Right forelimb (tissue), 1 donor: ENCODE results near the gene NACC1.

Experiments used
- DNase-seq: peaks from one replicate; pipeline ENCODE4 v3.0.0-alpha.2; 2018

NACC1 gene

DNA sequence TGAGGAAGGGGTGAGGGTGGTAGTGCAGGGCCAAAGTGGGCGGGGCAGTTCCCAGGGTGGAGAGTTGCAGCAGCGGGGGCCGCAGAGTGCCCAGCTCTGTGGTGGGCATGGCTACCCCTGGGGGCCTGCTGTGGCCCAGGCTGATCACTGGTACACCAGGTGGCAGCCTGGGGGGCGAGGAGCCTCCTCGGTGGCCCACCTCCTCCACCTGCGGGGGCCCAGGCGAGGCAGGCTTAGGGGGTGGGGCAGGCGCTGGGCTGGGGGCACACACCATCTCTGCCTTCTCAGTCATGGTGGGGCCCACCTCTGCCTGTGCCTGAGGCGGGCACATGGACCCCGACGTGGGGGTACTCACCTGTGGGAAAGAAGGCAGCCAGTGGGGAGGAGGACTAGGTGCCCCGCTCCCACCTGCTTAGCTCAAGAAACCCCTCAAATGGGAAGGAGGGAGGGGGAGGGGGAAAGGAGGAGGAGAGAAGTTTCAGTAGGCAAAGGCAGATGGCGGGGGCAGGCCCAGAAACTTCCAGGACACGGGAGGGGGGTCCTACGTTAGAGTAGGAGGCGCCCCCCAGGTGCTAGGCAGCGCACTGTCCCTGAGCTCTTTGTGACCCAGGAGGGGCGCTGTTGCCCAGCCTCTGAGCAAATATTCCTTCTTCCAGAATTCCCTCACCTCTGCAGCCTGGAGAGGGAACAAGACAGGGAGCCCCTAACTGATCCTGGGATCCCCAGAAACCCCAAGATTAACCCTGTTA lies 17.0 kb upstream of the NACC1 start:
- DNase-seq, result no peak

DNA sequence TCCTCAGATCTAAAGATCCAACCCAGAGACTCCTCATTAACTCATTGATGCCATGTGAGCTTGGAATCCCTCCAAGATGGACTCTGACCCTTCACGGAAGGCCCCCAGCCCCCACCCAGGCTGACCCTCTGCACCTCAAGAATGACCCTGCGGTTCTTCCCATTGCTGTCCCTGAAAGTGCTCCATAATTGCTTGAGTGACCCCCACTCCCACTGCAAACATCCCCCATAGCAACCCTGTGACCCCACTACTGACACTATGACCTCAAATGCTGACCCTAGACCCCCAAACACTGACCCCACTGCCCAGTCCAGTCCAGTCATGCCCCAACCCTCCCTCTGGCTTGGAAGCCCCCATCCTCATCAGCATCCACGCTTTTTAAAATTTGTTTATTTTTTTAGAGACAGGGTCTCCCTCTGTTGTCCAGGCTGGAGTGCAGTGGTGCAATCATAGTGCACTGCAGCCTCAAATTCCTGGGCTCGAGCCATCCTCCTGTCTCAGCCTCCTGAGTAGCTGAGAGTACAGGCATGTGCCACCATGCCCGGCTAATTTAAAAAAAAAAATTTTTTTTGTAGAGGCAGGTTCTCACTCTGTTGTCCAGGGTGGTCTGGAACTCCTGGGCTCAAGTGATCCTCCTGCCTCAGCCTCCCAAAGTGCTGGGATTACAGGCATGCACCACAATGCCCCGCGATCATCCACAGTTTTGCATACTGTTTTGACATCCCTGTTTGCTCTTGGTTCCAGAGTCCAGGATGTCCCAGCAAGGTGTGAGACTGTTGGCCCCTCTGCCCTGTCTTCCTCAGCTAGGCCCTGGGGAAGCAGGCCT lies 16.3 kb upstream of the NACC1 start:
- DNase-seq, result no peak

DNA sequence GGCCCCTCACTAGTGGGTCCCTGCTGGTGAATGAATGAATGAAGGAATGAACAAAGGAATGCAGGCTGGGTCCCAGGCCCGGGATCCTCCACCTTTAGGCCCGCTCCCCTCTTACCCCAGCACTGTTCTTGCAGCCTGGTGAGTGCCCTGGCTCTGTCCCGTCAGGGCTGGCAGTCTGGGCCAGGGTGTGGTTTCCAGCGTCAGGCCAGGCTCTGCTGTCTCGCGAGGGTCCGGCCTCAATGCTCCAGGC lies 15.7 kb upstream of the NACC1 start:
- no peak for DNase-seq

DNA sequence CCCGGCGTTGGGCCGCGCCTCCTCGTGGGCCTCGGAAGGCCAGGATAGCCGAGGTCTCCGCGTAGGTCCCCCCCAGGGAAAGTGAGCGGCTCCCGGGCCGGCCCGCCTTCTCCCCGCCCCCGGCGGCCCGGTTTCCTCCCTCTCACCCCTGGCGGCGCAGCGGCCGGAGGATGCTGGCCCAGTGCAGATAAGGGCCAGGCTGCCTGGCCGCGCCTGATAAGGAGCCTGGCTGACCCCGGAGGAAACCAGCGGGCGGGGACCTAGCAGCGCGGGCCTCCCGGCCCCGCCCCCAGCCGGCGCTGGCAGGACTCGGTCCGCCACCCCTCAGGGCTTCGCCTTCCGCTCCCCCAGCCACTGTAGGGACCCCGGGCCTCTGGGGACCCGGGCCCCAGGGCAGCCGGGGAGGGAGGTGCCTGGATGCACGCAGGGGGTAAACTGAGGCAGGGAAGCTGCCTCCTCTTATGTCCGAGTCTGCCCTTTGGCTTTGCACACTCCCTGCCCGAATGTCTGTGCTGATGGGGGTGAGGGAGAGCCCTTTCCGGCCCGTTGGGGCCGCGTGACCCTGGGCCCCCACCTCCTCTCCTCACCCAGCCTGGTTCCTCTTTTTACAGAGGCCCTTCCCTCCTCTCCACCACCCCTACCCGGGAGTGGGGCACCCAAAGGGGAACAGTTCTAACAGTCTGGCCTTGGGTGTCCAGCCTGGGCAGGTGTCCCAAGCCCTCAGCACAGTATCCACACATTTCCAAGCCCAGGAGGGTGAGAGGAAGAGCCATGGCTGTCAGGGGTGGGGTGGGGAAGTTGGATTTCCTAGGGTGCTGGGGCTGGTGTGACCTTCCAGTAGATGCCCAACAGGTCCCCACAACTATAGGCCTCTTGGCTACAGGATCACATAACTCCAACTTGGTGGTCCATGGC lies 15.1 kb upstream of the NACC1 start, which contains the start of gene LYL1:
TSS of gene LYL1 (minus strand) at position 193 of the 915 bp plus-strand sequence. CDS start 1,687 bp downstream, outside the sequence.
- no peak for DNase-seq

DNA sequence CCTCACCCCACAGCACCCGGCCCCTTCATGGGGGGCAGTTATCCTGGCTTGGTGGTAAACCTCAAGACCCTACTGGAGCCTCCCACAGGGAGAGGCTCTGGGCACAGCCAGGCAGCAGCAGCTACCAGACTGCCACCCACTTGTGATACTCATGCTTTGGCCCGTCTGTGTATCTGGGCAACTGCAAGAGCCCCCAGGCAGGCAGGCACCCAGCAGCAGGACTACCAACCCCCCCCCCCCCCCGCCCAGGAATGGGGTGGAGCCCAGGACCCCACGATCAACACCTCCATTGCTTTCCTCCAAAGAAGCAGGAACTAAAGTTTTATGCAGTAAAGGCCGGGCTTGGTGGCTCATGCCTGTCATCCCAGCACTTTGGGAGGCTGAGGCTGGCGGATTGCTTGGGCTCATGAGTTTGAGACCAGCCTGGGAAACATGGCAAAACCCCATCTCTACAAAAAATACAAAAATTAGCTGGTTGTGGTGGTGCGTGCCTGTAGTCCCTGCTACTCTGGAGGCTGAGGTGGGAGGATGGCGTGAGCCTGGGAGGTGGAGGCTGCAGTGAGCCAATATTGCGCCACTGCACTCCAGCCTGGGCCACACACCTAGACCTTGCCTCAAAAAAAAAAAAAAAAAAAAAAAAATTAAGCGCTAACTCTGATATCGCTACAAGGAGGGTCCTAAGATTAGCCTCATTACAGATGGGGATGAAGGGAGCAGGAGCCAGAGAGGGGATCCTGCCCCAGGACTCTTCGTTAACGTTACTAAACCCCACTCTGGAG lies 14.3 kb upstream of the NACC1 start:
- DNase-seq, result no peak

DNA sequence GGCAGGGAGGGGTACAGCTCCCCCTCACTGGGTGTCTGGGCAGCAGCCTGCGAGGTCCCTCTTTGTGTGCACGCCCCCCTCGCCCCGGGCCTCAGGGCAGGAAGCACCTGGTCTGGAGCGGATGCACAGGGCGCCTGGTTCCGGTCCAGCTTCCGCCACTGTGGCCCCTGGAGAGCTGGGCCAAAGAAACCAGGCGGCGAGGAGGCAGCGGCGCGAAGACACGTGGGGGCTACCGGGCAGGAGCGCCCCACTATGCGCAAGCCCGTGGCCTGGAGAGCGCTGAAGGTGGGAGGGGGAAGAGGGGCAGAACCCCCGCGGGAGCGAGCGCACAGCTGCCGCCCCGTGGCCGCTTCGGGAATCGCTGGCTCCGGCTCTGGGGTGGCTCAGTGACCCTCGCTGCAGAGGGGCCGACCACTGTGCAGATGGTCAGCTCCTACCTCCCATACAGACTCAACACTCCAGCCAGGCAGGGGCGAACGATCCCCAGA lies 13.7 kb upstream of the NACC1 start:
- DNase-seq, result peak; percentile 73

DNA sequence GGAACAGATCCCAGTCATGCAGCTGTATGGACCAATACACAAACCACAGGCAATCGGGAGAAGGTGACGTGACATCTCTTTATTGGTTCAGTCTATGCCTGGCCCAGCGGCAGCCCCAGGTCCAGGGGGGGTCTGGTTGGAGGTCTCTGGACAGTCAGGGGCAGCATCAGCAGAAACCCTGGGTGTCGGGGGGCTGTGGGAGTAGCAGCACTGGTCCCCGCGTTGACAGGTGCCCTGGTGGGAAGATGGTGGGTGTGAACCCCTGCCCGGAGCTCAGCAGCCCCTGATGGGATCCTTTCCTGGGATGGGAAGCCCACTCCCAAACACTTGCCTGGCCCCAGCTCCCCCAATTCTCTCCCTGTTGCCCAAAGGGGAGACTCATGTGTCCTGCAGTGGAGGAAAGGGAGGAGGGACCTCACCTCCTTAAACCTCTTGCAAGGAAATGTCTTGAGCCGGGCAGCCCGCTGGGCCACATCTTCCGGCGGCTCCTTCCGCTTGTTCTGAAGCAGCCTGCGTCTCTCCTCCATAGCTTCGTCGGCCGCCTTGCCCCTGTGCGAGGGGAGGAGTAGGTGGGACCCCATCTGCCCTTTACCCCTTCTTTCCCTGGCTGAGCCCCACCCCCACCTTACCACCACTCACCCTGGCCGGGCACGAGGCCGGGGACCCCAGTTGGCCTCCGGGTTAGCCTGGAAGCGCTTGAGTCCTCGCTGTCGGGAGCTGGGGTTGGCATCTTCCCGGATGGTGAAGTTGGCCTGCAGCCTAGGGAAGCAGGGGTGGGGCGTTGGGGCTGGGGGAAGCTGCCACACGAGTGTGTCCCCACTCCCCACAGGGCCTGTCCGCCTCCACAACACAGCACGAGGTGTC lies 13.0 kb upstream of the NACC1 start:
- no peak for DNase-seq

DNA sequence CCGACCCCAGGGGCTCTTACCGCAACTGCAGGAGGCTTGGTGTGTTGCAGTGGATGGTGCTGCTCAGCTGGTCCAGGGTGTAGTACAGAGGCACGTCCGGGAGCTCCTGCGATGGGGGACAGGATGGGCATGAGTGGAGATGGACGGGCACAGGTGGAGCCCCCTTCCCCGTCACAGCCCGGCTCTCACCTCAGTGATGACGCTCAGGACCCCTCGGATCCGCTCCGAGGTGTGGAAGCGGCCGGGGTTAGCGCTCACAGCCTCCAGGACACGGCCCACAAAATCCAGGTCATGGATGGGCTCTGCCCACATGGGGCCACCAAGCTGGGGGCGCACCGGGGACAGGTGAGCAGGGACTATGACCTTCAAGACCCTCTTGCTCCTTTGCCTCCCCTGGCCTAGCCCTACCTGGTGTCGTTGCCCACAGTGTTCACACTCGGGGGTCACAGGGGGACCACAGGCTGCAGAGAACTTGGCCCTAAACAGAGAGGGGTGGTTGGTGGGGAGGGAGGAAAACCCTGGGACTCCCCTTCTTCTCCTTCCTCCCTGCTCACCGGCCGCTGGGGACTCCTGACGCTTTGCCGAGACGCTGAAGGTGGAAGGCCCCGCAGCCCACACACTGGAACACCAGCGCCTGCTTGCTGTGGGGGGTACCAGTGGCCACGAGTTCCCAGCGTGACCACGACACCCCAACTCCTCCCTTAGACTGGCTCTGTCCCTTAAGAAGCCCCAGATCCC lies 8.5 kb upstream of the NACC1 start:
- DNase-seq, result no peak

DNA sequence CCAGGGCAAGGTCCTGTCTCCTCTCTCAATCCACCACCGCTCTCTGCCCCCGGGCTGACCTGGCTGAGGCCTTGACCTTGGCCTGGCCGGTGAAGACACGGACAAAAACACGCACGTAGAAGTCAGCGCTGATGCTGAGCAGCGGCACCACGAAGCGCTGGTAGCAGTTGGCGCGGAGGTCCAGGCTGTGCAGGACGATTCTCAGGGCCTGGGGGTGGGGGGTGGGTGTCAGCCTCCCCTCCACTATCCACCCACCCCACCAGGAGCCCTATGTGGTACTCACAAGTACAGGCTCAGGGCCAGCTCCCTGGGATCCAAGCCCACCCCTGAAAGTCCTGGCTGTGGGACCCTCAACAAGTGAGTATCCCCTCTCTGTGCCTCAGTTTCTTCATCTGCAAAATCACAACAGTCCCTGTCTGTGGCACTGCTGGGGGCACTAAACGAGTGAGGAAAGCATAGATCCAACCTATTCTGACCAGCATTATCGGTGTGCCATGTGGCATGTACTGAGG lies 7.9 kb upstream of the NACC1 start:
- DNase-seq, result no peak

DNA sequence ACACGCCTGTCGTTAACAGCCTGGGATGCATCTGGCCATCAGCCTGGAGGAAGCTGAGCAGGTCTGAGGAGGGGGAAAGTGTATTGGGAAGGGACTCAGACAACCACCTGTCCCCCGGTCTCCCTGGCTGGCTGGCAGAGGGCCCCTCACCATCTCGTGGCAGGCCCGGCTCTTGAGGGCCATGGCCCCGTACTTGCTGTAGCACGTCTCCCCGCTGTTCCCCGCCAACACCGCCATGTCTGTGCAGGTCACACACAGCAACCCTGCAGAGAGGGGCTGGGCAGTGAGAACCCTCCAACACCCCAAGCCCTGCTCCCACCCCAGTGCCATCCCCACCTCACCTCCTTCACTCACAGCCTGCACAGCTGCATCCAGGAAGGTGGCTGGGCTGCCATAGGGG lies 5.5 kb upstream of the NACC1 start:
- DNase-seq, result no peak

DNA sequence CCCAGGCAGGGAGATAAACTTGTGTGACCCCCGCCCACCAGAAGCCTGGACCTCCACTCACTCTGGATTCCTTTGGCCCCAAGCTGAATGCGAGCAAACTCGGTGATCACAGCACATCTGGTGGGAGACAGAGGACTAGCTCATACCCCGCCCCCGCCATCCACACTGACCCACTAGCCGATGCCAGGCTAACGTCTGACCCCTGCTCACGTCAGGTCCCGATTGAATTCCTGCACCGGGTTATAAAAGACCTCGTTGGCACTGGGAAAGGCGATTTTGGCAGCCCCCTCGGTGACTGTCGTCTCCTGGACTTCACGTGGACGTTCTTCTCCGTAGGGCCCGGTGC lies 2.2 kb upstream of the NACC1 start:
- DNase-seq, result no peak

DNA sequence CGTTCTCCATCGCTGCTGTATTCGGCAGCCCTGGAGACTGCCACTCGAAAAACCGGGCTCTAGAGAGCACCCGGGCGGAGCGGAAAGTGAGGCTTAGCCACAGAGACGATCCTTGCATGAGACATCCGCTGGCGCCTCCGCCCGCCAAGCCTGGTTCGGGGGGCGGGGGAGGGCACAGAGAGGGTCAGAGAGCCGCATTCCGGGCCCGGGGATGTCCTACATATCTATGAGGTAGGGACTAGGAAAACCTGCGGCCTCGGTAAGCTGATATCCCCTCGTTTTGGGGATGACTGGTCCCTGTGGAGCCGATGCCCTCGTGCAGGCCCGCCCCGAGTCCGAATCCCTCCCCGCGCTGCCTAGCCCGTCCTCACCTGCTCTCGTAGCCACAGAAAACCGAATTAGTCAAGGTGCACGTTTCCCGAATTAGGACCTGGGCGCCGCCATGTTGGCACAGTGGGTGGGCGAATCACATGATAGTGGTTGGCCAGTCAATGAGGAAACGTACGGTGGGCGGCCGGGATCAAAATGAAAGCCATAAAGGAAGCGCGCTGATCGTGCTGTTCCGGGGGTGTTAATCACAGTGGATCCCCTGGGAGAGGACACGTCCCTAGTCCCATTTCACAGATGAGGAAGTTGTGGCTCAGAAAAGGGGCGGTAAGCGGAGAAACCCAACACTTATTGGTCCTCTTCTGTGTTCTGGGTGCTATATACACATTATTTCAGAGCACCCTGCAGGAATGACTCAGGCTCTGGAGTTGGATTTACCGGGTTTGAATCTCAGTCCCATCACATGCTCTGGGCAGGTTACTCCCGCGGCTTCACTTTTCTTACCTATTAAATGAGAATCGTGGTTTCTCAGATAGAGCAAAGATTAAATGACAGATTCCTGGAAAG lies 1.5 kb upstream of the NACC1 start, which contains the start of gene TRMT1:
TSS of gene TRMT1 (minus strand) at position 459 of the 894 bp plus-strand sequence. CDS start at position 118, 341 bp downstream.
- peak; percentile 95 for DNase-seq

DNA sequence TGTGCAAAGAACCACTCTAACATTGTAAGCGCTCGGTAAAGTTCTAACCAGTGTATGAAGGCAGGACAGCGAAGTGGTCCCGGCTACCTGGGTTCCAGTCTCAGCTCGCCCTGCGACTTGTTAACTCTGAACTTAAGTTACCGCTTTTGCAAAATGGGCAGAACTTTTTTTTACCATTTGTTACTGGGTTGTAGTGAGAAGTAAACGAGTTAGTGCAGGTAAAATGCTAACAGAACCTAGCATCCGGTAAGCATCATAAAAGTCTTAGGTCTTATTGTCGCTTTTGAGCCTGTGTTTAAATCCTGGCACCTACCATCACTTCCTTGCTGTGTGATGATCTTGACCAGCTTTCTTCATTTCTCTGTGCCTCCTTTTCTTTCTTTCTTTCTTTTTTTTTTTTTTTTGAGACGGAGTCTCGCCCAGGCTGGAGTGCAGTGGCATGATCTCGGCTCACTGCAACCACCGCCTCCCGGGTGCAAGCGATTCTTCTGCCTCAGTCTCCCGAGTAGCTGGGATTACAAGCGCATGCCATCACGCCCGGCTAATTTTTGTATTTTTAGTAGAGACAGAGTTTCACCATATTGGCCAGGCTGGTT lies 790 bp upstream of the NACC1 start:
- no peak for DNase-seq

DNA sequence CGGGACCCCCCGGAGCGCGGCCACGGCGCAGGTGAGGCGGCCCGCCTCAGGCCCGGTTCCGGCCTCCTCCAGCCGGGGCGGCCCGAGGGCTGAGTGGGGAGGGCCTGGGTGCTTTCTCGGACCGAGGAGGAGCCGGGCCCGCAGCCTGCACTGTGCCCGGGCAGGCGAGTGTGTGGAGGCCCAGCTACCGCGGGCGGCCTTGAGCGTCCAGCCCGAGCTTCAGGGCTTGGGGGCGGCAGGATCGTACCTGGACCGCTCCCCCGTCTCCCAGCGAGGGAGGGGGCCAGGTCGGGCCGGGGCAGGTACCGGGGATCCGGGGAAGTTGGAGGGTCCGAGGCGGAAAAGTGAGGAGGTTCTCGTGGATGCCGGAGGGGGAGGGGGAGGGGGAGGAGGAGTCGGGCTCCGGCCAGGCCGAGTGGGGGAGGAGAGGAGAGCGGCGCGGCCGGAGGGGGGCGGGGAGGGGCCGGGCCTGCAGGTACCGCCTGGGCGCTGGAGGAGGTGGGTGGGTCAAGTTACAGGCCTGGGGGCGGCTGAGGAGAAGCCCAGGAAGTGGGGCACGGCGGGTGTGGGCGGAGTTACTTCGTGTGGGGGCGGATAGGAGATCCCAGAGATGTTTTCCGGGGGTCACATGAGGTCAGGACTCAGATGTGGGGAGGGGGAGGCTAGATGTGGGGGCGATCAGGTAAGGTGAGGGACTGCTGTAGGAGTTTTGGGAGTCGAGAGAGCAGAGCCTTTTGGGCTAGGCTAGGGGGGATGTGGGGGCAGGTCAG lies 545 bp downstream of the NACC1 start:
- peak; percentile 60 for DNase-seq

DNA sequence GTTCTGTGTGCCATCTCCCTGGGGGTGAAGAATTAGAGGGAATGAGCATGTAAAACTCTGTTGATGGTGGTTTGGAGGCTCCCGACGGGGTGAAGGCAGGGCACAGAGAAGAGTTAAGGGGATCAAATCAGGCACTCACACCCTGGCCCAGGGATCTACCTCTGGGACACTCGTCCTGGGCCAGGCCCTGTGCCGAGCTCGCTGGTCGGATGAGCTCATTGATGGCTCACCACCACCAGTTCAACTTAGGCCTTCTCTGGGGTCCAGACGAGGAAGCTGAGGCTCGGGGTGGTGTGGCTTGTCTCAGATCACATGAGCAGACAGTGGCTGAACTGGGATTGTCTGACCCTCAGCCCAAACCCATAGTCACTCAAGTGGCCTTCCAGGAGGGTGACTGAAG lies 1.6 kb downstream of the NACC1 start:
- no peak for DNase-seq

DNA sequence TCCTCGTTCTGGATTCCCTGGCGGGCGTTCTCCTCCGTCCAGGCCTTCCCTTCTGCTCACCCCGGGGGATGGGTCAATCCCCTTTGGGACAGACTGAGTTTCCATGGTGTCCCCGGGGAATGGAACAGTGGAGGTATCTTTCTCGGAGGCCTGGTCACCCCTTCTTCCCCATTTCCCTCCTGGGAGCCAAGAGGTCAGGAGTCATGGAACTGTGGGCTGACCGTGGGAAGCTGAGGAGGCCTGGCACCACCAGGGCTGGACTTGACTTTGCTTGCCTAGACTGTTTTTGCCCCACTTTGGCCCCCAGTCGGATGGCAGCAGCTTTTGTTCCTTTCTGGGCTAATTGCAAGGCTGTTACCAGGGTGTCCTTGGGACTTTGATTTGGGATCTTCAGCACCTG lies 2.0 kb downstream of the NACC1 start:
- DNase-seq, result no peak

DNA sequence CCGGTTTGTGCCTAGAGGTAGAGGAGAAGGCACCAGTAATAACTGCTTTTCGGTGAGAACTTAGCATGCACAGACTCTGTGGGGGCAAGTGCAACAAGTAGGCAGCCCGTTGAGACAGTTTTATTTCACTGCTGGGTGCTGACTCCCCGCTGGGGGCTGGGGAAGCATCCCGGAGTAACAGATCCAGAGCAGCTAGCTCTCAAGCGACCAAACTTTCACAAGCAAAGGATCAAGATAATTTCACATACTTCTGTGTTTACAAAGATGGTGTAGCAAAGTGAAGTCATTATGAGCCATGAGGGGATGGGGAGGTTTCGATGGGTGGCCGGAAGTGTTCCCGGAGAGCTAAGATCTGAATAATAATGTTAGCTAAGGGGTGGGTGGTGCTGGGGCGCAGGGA lies 2.8 kb downstream of the NACC1 start:
- DNase-seq, result no peak
